Measurements from ENCODE around the gene SEPTIN8.

The SEPTIN8 gene

GRCh38 chr5:132776131-132776937 is 705 bp downstream of the SEPTIN8 start (continued):
- TF ChIP-seq OSR2 (tag by site-specific recombination; IDR thresholded peaks at IDR 0.05) = no peak
- TF ChIP-seq ZNF140 (tag by site-specific recombination; IDR thresholded peaks at IDR 0.05) = no peak
- no peak for TF ChIP-seq ZNF747 (tag by site-specific recombination; IDR thresholded peaks at IDR 0.05)
- TF ChIP-seq KLF16 (tag by site-specific recombination; IDR thresholded peaks at IDR 0.05) = 0 out of 2 replicates have a peak, but pooled peaks have one; percentile 60
- TF ChIP-seq MYNN (tag by site-specific recombination; IDR thresholded peaks at IDR 0.05; ENCODE audit: borderline replicate concordance) = no peak
- TF ChIP-seq ZNF664 (tag by site-specific recombination; IDR thresholded peaks at IDR 0.05) = no peak
- TF ChIP-seq ZBTB48 (tag by site-specific recombination; IDR thresholded peaks at IDR 0.05) = no peak
- no peak for TF ChIP-seq ZNF112 (tag by site-specific recombination; IDR thresholded peaks at IDR 0.05)
- no peak for TF ChIP-seq ZSCAN30 (tag by site-specific recombination; IDR thresholded peaks at IDR 0.05)
- TF ChIP-seq ZNF132 (tag by site-specific recombination; IDR thresholded peaks at IDR 0.05; ENCODE audit: borderline replicate concordance) = no peak
- no peak for TF ChIP-seq ZNF692 (tag by site-specific recombination; IDR thresholded peaks at IDR 0.05)
- no peak for TF ChIP-seq ZNF433 (tag by site-specific recombination; IDR thresholded peaks at IDR 0.05; ENCODE audit: low read depth)
- TF ChIP-seq ZFP41 (tag by site-specific recombination; IDR thresholded peaks at IDR 0.05; ENCODE audit: borderline replicate concordance) = no peak
- no peak for TF ChIP-seq ZNF514 (tag by site-specific recombination; IDR thresholded peaks at IDR 0.05)
- no peak for TF ChIP-seq ZNF354C (tag by site-specific recombination; IDR thresholded peaks at IDR 0.05; ENCODE audit: borderline replicate concordance, low read depth)
- no peak for TF ChIP-seq ZNF416 (tag by site-specific recombination; IDR thresholded peaks at IDR 0.05)
- no peak for TF ChIP-seq BCL6B (tag by site-specific recombination; IDR thresholded peaks at IDR 0.05)
- TF ChIP-seq ZNF560 (tag by site-specific recombination; IDR thresholded peaks at IDR 0.05; ENCODE audit: borderline replicate concordance) = no peak
- TF ChIP-seq ATF2 (tag by site-specific recombination; IDR thresholded peaks at IDR 0.05; ENCODE audit: low read depth) = no peak
- TF ChIP-seq ZNF280D (tag by site-specific recombination; IDR thresholded peaks at IDR 0.05) = no peak
- TF ChIP-seq ZEB2 (tag by site-specific recombination; IDR thresholded peaks at IDR 0.05) = 0 out of 2 replicates have a peak, but pooled peaks have one; percentile 39
- TF ChIP-seq IKZF3 (tag by site-specific recombination; IDR thresholded peaks at IDR 0.05) = no peak
- TF ChIP-seq ZSCAN16 (tag by site-specific recombination; IDR thresholded peaks at IDR 0.05) = no peak
- TF ChIP-seq SCRT2 (tag by site-specific recombination; IDR thresholded peaks at IDR 0.05) = no peak
- no peak for TF ChIP-seq ZNF529 (tag by site-specific recombination; IDR thresholded peaks at IDR 0.05; ENCODE audit: insufficient replicate concordance)
- no peak for TF ChIP-seq ZNF768 (tag by site-specific recombination; IDR thresholded peaks at IDR 0.05)
- TF ChIP-seq ZNF148 (tag by site-specific recombination; IDR thresholded peaks at IDR 0.05; ENCODE audit: borderline replicate concordance) = no peak
- TF ChIP-seq ZNF169 (tag by site-specific recombination; IDR thresholded peaks at IDR 0.05) = no peak
- no peak for TF ChIP-seq ZNF175 (tag by site-specific recombination; IDR thresholded peaks at IDR 0.05)
- TF ChIP-seq ZNF791 (tag by site-specific recombination; IDR thresholded peaks at IDR 0.05) = no peak
- TF ChIP-seq ZNF248 (tag by site-specific recombination; IDR thresholded peaks at IDR 0.05) = no peak
- no peak for TF ChIP-seq KLF10 (tag by site-specific recombination; IDR thresholded peaks at IDR 0.05)
